HT-29 (cell line): ENCODE data around the gene ZFP3. TPM values are rescaled to one million over a fixed set of nuclear protein-coding genes. Genes with fewer than 3 reads are reported as not detected.
"Not testable (repeated sequence)": the region's sequence is repeated elsewhere in the genome, so short reads cannot be mapped to it uniquely, and the experiment has no call there.

Source experiments
- DNase-seq: peaks from one replicate; pipeline ENCODE4 v3.0.0-alpha.2; 2015; ENCODE audit warnings: low spot score
- total RNA-seq: library from RNA; depleted of rRNA; stranded (reverse); fragments of >200 nt; shearing (Covaris generic); gene quantifications from 2 replicates; pipeline ENCODE4 v1.2.3, GENCODE V29; 2014

Gene ZFP3
- total RNA-seq, 1 experiment from 2014 or later, result under 0.01 TPM

DNA sequence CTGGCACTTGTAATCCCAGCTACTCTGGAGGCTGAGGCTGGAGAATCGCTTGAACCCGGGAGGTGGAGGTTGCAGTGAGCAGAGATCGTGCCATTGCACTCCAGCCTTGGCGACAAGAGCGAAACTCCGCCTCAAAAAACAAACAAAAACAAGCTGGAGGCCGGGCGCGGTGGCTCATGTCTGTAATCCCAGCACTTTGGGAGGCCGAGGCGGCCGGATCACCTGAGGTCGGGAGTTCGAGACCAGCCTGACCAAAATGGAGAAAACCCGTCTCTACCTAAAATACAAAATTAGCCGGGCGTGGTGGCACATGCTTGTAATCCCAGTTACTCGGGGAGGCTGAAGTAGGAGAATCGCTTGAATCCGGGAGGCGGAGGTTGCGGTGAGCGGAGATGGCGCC lies 992 bp upstream of the ZFP3 start:
- not testable (repeated sequence) for DNase-seq

DNA sequence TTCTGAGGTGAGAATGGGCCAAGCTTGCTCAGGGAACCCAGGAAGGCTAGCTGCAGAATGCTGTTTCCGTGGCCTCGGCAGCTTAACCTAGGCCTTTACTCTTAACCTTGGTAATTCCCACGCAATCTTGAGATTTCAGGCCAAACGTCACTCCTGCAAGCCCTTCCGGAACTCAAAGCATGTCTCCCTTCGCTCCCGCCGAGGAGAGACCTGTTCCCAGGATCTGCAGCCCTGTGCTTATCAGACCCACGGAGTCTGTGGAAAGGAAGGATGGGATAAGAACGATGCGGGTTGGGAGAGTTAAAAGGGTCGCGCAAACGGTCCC lies 524 bp upstream of the ZFP3 start:
- no peak for DNase-seq

DNA sequence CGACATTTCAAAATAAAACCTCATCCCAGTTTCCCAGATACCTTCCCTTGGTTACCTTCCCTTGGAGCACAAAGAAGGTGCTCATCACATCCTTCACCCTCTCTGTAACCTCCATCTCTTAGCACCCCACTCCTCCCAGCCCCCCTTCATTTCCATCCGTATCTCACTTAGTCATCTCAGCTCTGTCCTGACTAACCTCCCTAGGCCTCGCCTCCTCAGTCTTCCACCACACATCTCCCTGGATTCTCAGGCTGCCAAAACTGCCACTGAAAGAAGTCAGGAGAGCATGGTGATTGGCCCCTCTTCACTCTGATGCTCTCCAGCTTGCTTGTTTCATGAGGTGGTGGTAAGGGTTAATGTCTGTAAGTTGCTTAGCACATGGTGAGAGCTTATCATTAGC lies 2.3 kb downstream of the ZFP3 start:
- DNase-seq, result no peak

DNA sequence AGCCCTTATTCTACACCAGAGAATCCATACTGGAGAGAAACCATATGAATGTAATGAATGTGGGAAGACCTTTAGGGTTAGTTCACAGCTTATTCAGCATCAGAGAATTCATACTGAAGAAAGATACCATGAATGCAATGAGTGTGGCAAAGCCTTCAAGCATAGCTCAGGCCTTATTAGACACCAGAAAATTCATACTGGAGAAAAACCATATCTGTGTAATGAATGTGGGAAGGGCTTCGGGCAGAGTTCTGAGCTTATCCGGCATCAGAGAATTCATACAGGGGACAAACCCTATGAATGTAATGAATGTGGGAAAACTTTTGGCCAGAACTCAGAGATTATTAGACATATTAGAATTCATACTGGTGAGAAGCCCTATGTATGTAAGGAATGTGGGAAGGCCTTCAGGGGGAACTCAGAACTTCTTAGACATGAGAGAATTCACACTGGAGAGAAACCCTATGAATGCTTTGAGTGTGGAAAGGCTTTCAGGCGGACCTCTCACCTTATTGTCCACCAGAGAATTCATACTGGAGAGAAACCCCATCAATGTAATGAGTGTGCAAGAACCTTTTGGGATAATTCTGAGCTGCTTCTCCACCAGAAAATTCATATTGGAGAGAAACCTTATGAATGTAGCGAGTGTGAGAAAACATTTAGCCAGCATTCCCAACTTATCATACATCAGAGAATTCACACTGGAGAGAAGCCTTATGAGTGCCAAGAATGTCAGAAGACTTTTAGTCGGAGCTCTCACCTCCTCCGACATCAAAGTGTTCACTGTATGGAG lies 14.1 kb downstream of the ZFP3 start:
- no peak for DNase-seq

DNA sequence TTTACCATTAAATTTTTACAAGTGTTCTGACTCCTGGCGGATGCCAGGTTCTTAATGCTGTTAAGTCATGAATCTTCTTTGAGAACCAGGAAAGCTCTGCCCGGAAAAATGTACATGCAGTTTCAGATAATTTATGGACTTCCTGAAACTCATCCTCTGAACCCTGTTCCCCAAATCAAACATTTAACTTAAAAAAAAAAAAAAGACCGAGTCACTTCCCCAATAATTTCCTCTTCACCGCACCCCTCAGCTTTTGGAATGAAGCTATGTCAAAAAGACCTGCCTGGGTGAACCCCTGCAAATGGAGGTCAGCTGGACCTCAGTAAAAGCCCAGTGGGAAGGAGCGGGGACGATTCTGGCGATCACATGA lies 18.4 kb downstream of the ZFP3 start:
- no peak for DNase-seq

DNA sequence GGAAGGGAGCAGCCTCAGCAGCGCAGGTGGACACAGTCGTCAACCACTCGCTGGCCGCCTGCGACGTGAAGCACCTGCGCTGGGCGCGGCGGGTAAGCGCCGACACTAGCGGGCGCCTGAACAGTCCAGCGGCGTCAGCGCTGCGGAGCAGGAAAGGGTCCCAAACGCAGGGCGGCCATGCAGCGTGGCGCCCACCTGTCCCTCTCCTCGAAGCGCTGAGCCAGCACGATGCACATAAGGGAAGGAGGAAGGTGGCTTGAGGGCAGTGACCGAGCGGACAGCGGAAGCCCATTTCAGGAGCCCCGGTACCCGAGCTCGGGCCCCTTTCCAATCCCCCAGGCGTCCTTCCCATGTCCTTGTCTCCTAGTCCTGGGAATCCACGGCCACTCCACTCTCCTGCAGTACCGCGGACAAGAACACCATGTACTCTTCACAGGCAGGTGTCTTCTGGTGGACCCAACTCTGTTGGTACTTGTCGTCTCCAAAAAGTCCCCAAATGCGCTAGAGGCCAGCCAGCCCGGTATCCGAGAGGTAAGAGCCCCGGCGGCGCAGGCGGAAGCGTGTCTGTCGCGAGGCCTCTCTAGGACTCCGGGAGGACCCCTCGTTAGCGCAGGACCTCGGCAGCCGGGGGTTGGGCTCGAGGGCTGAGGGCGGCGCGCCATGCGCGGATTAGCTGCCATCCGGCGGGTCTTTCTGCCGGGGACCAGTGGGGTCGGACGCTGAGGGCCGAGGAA lies 19.0 kb downstream of the ZFP3 start:
- DNase-seq, result no peak

DNA sequence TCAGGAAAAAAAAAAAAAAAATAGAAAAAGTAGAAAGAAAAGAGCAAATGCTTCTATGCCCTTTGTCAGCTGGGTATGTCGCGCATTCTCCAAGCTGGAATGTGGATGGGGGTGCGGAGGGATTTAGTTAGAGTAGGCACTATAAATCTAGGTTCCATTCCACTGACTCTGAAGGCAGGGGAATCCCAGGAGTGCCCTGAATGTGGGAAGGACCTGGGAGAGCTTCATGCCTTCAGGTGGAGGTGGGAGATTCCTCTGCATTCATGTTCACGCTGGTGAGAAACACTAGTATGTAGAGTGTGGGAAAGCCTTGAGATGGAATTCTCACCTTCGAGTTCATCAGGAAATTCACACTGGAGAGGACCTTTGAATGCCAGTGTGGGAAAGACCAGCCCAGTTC lies 21.0 kb downstream of the ZFP3 start:
- no peak for DNase-seq

DNA sequence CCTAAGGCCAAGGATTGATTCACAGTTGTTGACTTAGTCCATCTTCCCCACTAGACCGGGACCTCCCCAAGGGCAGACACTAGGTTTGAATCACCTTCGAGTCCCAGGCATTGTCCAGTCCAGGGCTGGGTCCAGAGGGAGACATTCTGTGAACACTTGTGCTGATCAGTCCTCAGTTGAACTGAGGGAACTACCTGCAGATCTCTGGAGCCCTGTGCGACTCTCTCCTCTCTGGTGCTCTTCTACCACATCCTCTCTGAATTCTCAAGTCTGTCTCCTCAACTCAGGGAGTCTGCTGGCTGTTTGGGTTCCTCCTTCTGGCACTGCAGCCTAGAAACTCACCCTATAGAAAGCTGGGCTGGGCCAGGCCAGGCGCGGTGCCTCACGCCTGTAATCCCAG lies 22.6 kb downstream of the ZFP3 start:
- DNase-seq, result no peak

DNA sequence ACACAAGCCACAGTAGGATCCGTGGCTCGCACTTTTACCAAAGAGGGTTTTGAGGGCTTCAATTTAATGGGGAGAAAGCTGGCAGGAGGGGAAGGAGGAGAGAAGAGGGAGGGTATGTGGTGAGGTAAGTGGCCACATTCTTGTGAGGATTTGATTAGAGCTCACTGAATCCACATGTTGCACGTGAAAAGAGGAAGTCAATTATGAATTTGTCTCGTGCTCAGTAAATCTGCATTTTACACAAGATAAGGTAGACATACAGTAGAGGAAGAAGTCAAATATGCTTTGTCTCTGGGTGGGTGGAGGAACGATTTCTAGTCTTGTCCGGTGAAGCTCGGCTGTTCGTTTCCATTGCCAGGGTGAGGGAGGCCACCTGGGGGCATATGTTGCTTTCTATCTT lies 32.5 kb downstream of the ZFP3 start:
- DNase-seq, result no peak

DNA sequence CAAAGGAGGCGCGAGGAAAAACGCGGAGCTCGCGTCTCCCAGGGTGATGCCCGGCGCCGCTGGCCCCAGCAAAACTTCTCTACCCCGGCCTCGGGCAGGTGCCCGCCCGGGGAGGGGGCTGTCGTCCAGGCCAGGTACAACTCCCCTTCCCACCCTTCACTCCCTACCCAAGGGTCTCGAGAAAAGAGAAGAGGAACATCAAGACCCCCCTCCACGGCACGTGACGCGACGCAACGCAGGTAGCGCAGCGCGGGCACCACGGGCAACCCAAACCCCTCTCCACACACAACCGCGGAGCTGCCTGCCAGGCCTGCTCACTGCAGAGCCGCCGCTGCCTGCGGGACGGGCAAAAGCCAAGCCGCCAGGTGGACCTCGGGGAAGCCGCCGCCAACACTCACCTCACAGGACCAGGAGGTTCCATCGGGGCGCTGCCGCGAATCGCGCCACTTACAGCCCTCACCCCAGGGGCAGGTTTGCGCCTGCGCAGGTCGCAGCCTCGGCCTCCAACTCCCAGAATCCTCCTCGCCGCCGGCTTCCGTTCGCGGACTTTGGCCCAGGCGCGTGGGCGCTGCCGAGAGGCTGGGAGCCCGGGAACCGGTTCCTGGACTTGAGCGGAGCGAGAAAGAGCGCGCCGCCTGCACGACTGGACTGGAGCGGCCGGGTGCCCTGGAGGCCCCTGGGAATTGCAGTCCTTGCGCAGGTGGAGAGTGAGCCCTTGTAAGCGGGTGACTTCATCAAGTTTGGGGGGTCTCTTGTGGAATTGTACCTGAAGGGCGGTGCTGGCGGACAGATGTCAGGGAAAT lies 33.3 kb downstream of the ZFP3 start, which contains the start of gene ZNF232:
Gene ZNF232, minus strand, starts transcription at position 477 of the 803 bp plus-strand sequence. Its CDS starts 56 bp downstream, at position 421.
- DNase-seq, result peak; percentile 94

DNA sequence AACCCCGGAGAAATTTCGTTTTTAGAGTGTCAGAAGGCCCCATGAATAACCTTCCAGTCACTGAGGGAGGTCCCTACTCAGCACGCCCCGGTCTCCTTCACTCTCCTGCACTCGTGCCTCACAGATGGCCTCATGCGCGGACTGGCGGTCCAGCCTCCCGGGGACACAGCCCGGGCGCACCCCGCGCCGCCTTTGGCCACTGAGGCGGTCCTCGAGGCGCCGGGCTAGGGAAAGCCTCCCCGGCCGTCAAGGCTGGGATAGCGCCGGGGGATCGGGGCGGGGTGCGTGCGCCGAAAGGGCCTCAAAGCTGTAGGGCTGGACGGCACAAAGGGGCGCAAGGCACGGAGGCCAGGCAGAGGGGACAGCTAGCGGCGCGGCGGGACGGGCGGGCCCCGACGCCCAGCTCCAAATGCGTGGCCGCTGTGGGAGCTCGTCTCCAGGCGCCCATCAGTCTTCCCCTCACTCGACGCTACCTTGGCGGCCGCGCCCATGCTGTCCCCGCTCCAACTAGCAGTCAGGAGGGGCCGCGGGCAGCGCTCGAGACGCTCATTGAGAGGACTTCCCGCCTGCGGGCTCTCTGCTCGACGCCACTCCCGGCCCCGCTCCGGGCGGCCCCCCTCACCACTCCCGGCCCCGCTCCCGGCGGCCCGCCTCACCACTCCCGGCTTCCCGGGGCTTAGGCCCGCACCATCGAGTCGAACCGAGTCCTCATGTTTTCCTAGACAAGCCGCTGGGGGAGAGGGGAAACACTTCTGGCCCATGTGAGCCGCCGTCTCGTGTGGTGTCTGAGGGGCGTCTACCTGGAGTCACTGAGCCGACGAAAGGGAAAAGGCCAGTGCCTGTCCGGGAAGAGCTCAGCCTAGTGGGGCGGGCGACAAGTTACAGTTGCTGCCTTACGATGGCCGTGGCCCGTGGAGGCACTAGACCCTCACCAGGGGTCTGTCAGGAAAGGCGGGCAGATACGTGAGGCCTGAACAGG lies 37.7 kb downstream of the ZFP3 start, which contains the start of gene USP6:
Gene USP6, plus strand, starts transcription at position 360 of the 979 bp plus-strand sequence. CDS start 14,336 bp downstream, outside the sequence.
- no peak for DNase-seq

DNA sequence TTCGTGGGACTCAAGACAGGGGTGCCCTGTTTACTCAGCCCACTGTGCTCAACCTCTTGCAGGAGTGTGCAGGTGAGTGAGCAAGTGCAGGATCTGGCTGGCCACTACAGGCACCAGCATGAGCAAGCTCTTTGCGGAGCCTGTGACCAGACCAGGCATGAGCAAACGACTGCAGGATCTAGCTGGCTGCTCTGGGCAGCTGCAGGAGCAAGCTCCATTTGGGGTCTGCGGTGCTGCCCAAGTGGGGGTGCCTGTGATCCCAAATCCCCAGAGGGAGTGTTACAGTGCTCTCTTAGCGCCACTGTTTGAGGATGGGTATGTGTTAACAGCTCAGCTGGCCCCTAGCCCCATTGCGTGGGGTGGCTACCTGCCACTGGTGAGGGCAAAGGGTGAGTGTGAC lies 40.0 kb downstream of the ZFP3 start:
- DNase-seq, result no peak

DNA sequence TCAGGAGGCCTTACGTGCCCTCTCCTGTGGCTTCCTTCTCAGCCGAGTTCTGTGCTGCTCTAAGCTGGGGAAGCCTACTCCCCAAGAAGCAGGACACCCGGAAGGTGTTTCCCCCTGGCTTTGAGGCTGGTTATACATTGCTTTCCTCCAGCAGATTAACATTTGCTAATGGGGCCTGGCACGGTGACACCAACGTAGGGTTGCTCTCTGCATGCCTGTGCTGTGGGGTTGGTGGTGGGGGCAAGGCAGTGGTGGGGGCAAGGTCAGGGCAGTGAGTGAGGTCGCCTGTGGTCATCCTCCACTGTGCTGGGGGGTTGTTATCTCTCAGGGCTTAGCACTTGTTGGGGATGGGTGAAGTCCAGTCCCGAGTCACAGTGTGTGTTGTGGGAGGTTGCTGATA lies 41.8 kb downstream of the ZFP3 start:
- DNase-seq, result no peak

DNA sequence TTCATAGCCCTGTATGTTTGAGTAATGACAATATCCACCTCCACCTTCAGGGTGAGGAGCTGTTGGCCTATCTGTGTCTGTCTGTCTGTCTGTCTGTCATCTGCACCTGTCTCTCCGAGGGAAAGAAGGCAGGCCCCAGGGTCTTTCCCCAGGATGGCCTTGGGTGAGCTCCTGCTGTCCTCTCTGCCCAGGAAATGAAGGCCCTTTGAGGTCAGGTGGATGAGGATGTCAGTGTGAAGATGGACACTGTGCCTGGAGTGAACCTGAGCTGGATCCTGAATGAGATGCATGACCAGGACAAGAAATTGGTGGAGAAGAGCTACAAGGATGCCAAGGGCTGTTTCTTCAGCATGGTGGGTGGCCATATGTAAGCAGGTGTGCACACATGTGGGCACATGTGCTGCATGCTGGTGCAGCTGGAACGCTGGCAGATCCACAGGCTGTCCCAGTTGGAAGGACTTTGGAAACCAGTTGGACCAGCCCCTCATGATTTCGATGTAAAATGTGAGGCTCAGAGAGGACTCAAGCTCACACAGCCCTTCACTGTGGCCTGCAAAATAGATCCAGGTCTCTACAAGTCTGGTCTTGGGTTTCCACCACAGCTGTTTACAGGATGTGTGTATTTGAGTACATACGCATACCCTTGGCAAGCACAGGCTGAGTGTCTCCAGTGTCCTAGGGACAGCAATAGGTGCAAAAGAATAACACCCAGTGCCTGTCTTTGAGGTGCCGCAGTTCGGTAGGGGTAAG lies 42.3 kb downstream of the ZFP3 start:
- DNase-seq, result not testable (repeated sequence)

DNA sequence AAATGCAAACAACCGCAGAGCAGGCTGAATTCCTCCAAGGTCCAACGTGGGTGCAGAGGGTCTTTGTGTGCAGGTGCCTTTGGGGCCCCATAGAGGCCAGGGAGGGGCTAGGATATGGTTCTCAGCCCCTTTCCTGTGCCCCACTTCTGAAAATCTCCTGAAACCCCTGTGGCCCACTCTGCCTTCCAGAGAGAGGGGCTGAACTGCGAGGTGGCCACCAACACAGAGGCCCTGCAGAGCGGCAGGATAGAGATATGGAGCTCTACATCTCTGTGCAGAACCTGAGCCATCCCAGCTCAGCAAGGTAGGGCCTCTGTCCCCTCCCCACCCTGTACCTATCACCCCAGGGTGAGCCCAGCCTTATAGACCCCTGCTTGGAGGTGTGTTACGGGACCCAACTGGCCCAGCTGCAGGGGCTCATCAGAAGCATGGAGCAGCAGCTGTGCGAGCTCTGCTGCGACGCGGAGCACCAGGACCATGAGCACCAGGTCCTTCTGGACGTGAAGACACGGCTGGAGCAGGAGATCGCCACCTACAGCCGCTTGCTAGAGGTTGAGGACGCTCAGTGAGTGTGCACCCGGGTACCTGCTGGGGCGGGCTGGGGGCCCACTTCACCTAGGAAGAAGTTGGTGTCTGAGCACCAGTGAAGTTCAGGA lies 43.0 kb downstream of the ZFP3 start:
- no peak for DNase-seq

DNA sequence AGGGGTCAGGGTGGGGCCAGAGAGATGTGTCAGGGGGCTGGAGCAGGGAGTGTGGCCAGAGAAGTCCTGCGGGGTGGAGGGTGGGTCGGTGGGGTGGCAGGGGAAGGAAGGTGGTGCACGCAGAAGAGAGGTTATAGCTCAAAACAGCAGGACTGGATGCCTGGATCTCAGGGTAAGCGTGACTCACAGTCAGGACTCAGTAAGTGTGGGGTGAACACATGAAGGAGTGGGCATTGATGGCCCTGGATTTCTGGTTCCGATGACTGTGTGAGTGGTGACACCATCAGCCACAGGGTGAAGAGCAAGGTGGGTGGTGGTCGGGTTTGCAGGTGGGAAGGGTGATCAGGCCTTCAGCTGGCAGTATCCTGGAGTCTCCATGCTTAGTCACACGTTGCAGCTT lies 43.8 kb downstream of the ZFP3 start:
- DNase-seq, result not testable (repeated sequence)

DNA sequence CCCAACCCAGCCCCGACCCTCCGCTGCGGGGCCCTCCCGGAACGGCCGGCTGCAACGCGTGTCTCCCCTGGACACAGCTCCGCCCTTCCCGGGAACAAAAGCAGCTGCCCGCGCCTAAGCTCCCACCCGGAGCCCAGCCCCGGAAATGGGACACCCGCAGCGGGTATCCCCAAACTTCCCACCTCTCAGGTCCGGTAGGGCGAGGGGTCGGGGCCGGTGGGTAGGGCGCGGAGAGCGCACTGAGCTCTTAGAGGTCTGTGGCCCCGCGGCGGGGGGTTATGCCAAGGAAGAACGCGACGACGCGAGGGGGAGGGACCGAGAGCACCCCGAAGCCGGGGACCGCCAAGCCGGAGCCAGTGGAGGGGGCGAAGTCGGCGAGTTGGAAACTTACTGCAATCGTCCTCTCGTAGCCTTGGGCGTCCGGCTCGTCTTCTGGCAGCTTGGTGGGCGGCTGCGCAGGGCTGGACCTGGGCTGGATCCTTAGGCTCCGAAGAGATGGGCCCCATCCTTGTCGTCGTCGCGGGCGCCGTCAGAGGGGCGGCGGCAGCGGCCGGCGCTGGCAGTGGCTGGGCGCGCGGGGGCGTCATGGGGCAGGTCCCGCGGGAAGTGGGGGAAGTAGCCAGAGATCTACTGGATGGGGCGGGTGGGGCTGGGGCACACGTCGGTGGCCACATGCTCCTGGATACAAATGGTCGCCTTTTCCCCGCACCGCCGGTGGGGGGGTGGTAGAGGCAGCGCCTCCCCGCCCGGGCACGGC lies 44.5 kb downstream of the ZFP3 start:
- no peak for DNase-seq

DNA sequence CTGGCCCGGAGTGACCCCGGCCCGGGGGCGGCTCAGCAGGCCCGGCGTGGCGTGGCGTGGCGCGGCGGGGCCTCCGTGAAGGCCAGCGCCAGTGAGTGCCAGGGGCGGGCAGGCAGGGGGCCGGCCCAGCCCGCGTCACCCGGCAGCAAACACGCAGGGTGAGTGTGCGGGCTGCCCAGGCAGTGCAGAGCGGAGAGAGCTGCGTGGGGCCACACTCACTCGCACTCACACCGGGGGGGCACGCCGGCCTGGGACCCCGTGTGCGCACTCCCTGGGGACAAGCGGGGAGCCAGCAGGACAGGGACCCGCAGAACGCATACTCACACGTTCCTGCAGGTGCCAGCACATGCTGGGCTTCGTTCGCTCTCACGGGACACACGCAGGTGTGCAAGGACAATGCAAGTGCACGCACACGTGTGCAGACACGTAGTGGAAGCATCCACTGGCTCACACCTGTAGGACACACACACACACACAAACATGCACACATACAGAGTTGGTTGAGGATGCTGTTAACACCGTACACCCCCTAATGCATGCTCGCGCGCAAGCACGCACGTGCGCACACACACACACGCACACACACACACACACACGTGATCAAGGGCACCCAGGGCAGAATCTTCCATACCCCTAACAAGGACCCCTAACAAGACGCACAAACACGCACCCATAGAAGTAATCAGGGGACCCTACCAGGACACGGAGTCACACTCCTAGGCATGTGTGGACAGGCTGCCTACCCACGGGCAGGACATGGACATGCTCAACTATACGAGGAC lies 45.3 kb downstream of the ZFP3 start:
- no peak for DNase-seq
